ENCODE results near the gene CDHR1. TPM values are rescaled to one million over a fixed set of nuclear protein-coding genes. Genes with fewer than 3 reads are reported as not detected.
"Not testable (repeated sequence)": the region's sequence is repeated elsewhere in the genome, so short reads cannot be mapped to it uniquely, and the experiment has no call there.

CDHR1 gene
- polyA plus RNA-seq, 1 donor, result 0.42 TPM

GRCh38 chr10:84159076-84159685 is 35.2 kb upstream of the CDHR1 start:
- no peaks in the 10 kb centered on the region for H3K9me3 ChIP-seq (ENCODE audit: control insufficient read depth, low read depth, low read length)
- no CpG with 5 or more reads among the region's 9 CpGs for WGBS (ENCODE audit: insufficient coverage, low lambda C conversion rate)
- no peak overlapping the region for H3K27ac ChIP-seq (ENCODE audit: low read length)
- H3K4me1 ChIP-seq (ENCODE audit: control insufficient read depth, insufficient read depth, low read length), result peaks cover 7% of the 10 kb centered on the region
- no peaks in the 10 kb centered on the region for H3K27me3 ChIP-seq (ENCODE audit: control insufficient read depth, insufficient read depth, low read length)
- DNase-seq, result no peak
- H3K4me3 ChIP-seq (ENCODE audit: low read length), result no peak overlapping the region
- H3K36me3 ChIP-seq (ENCODE audit: control insufficient read depth, insufficient read depth, low read length), result peaks cover 8% of the 10 kb centered on the region

- Histone ChIP-seq H3K9me3 (ENCODE audit: control insufficient read depth, low read depth, low read length) (no peaks in the 10 kb centered on the region), H3K4me1 (ENCODE audit: control insufficient read depth, insufficient read depth, low read length) (peaks cover 7% of the 10 kb centered on the region), H3K36me3 (ENCODE audit: control insufficient read depth, insufficient read depth, low read length) (no peaks in the 10 kb centered on the region), H3K27ac (ENCODE audit: low read length) (no peak overlapping the region), H3K4me3 (ENCODE audit: low read length) (no peak overlapping the region), H3K27me3 (ENCODE audit: control insufficient read depth, insufficient read depth, low read length) (no peaks in the 10 kb centered on the region)
- no CpG with 5 or more reads among the region's 6 CpGs for WGBS (ENCODE audit: insufficient coverage, low lambda C conversion rate)
- DNase-seq, result no peak
Observed at GRCh38 chr10:84160663-84161362, 33.5 kb upstream of the CDHR1 start.

GRCh38 chr10:84163996-84164395 is 30.3 kb upstream of the CDHR1 start:
- Histone ChIP-seq H3K36me3 (ENCODE audit: control insufficient read depth, insufficient read depth, low read length) (no peaks in the 10 kb centered on the region), H3K4me1 (ENCODE audit: control insufficient read depth, insufficient read depth, low read length) (peaks cover 5% of the 10 kb centered on the region), H3K27ac (ENCODE audit: low read length) (no peak overlapping the region), H3K27me3 (ENCODE audit: control insufficient read depth, insufficient read depth, low read length) (no peaks in the 10 kb centered on the region), H3K9me3 (ENCODE audit: control insufficient read depth, low read depth, low read length) (no peaks in the 10 kb centered on the region), H3K4me3 (ENCODE audit: low read length) (no peak overlapping the region)
- DNase-seq, result no peak
- no CpG with 5 or more reads among the region's 2 CpGs for WGBS (ENCODE audit: insufficient coverage, low lambda C conversion rate)

GRCh38 chr10:84164442-84164841 is 29.9 kb upstream of the CDHR1 start:
- Histone ChIP-seq H3K4me1 (ENCODE audit: control insufficient read depth, insufficient read depth, low read length) (peaks cover under 1% of the 10 kb centered on the region), H3K9me3 (ENCODE audit: control insufficient read depth, low read depth, low read length) (no peaks in the 10 kb centered on the region), H3K27ac (ENCODE audit: low read length) (no peak overlapping the region), H3K4me3 (ENCODE audit: low read length) (no peak overlapping the region), H3K36me3 (ENCODE audit: control insufficient read depth, insufficient read depth, low read length) (no peaks in the 10 kb centered on the region), H3K27me3 (ENCODE audit: control insufficient read depth, insufficient read depth, low read length) (no peaks in the 10 kb centered on the region)
- WGBS (ENCODE audit: insufficient coverage, low lambda C conversion rate), result 63% methylated on average over 2 of the region's 2 CpGs
- no peak for DNase-seq

GRCh38 chr10:84166620-84167288 is 27.6 kb upstream of the CDHR1 start:
- whole genome bisulfite sequencing (ENCODE audit: insufficient coverage, low lambda C conversion rate), result no CpG with 5 or more reads among the region's 4 CpGs
- Histone ChIP-seq H3K36me3 (ENCODE audit: control insufficient read depth, insufficient read depth, low read length) (no peaks in the 10 kb centered on the region), H3K27me3 (ENCODE audit: control insufficient read depth, insufficient read depth, low read length) (no peaks in the 10 kb centered on the region), H3K4me1 (ENCODE audit: control insufficient read depth, insufficient read depth, low read length) (no peaks in the 10 kb centered on the region), H3K9me3 (ENCODE audit: control insufficient read depth, low read depth, low read length) (no peaks in the 10 kb centered on the region), H3K4me3 (ENCODE audit: low read length) (no peak overlapping the region), H3K27ac (ENCODE audit: low read length) (no peak overlapping the region)
- DNase-seq, result no peak

GRCh38 chr10:84167289-84167653 is 27.1 kb upstream of the CDHR1 start:
- not testable (repeated sequence) for H3K4me3 ChIP-seq (ENCODE audit: low read length); DNase-seq; H3K27ac ChIP-seq (ENCODE audit: low read length); H3K9me3 ChIP-seq (ENCODE audit: control insufficient read depth, low read depth, low read length); H3K4me1 ChIP-seq (ENCODE audit: control insufficient read depth, insufficient read depth, low read length); H3K36me3 ChIP-seq (ENCODE audit: control insufficient read depth, insufficient read depth, low read length); H3K27me3 ChIP-seq (ENCODE audit: control insufficient read depth, insufficient read depth, low read length)
- no CpG with 5 or more reads among the region's 2 CpGs for WGBS (ENCODE audit: insufficient coverage, low lambda C conversion rate)

- not testable (repeated sequence) for DNase-seq; H3K36me3 ChIP-seq (ENCODE audit: control insufficient read depth, insufficient read depth, low read length); H3K27ac ChIP-seq (ENCODE audit: low read length); H3K27me3 ChIP-seq (ENCODE audit: control insufficient read depth, insufficient read depth, low read length); H3K9me3 ChIP-seq (ENCODE audit: control insufficient read depth, low read depth, low read length); H3K4me3 ChIP-seq (ENCODE audit: low read length)
- no CpG with 5 or more reads among the region's 10 CpGs for WGBS (ENCODE audit: insufficient coverage, low lambda C conversion rate)
- peaks cover 12% of the 10 kb centered on the region for H3K4me1 ChIP-seq (ENCODE audit: control insufficient read depth, insufficient read depth, low read length)
Observed at GRCh38 chr10:84168382-84168781, 26.0 kb upstream of the CDHR1 start.

GRCh38 chr10:84171237-84171636 is 23.1 kb upstream of the CDHR1 start:
- H3K9me3 ChIP-seq (ENCODE audit: control insufficient read depth, low read depth, low read length); H3K27ac ChIP-seq (ENCODE audit: low read length); H3K4me3 ChIP-seq (ENCODE audit: low read length); DNase-seq; H3K36me3 ChIP-seq (ENCODE audit: control insufficient read depth, insufficient read depth, low read length); H3K27me3 ChIP-seq (ENCODE audit: control insufficient read depth, insufficient read depth, low read length): not testable (repeated sequence)
- 100% methylated on average over 1 of the region's 2 CpGs for WGBS (ENCODE audit: insufficient coverage, low lambda C conversion rate)
- H3K4me1 ChIP-seq (ENCODE audit: control insufficient read depth, insufficient read depth, low read length), result peaks cover 18% of the 10 kb centered on the region

GRCh38 chr10:84171700-84172466 is 22.5 kb upstream of the CDHR1 start:
- peak overlapping the region; percentile 79 for H3K27ac ChIP-seq (ENCODE audit: low read length)
- not testable (repeated sequence) for H3K4me3 ChIP-seq (ENCODE audit: low read length); H3K36me3 ChIP-seq (ENCODE audit: control insufficient read depth, insufficient read depth, low read length); DNase-seq; H3K9me3 ChIP-seq (ENCODE audit: control insufficient read depth, low read depth, low read length); H3K27me3 ChIP-seq (ENCODE audit: control insufficient read depth, insufficient read depth, low read length)
- peaks cover 18% of the 10 kb centered on the region for H3K4me1 ChIP-seq (ENCODE audit: control insufficient read depth, insufficient read depth, low read length)
- no CpG with 5 or more reads among the region's 21 CpGs for WGBS (ENCODE audit: insufficient coverage, low lambda C conversion rate)

All from large intestine (tissue), 3 donors.